Esophagus squamous epithelium (tissue), 4 donors: ENCODE results near the gene TUBA1C.

ENCODE experiments used
- CTCF ChIP-seq, 6 experiments: fragments of 450-650 bp in 4 of 6; fragments of 200-600 bp in 2 of 6; sonication (generic) in 2 of 6; IDR thresholded peaks; one replicate each; pipeline ENCODE4 v1.5.1; 2016 to 2019; ENCODE audit warnings: antibody characterized with exemption in 6 of 6, mild to moderate bottlenecking in 4 of 6, moderate library complexity in 4 of 6
- POLR2A ChIP-seq, 4 donors: fragments of 450-650 bp; IDR thresholded peaks; one replicate each; pipeline ENCODE4 v1.6.1; 2017; ENCODE audit warnings: antibody characterized with exemption in 4 of 4, mild to moderate bottlenecking in 4 of 4, moderate library complexity in 3 of 4

- TF ChIP-seq CTCF (IDR thresholded peaks at IDR 0.05) (no peak), POLR2A (IDR thresholded peaks at IDR 0.05) (no peak)
Measured at GRCh38 chr12:49294086-49294803, 29.4 kb downstream of the TUBA1C start.
